HepG2 (cell line): ENCODE results near the gene NUAK2. TPM values are rescaled to one million over a fixed set of nuclear protein-coding genes. Genes with fewer than 3 reads are reported as not detected.

Experiments
- ATAC-seq: fragments of 200-7000 bp; cut with Tn5 transposase; 3 replicates; pipeline ENCODE4 v1.9.1; 2020; ENCODE audit warnings: mild to moderate bottlenecking, moderate library complexity
- BruUV-seq: library from RNA; stranded (reverse); fragments of 400-500 nt; replicated peaks from 2 replicates; lab custom pipeline; 2021; lab: Mats Ljungman, UMichigan
- CTCF ChIA-PET: fragments of 300-600 bp; formaldehyde crosslinking; extraction: SDS; loops from one replicate; lab custom pipeline; 2021; ENCODE audit warnings: low total read pairs, inconsistent platforms, low intra/inter-chr PET ratio; lab: Yijun Ruan, JAX
- POLR2A ChIA-PET: fragments of 350-600 bp; sonication (Branson Sonifier 250); formaldehyde crosslinking; loops from one replicate; lab custom pipeline; 2020; ENCODE audit warnings: antibody characterized with exemption, inconsistent platforms; lab: Yijun Ruan, JAX
- DNase-seq: peaks from one replicate; pipeline ENCODE4 v3.0.0-alpha.2; 2015; ENCODE audit warnings: low spot score
- FAIRE-seq: peaks from 3 replicates; lab custom pipeline; 2011; peaks lifted over from hg19 to GRCh38; lab: Jason Lieb, UNC
- H2AFZ ChIP-seq: one replicate; pipeline ENCODE4 v1.6.1; 2011; ENCODE audit warnings: low read length, inconsistent platforms
- H3K27ac ChIP-seq: fragments of 300-600 bp; 3 replicates; pipeline ENCODE4 v1.8.0; 2011; ENCODE audit warnings: mixed run types, mild to moderate bottlenecking, mixed read lengths, low read length, inconsistent platforms; ENCODE audit not compliant: insufficient read depth; ENCODE audit errors: extremely low read length
- H3K27me3 ChIP-seq, 2 experiments: fragments of 200-600 bp in 1 of 2; 2 replicates in 1 of 2; 3 replicates in 1 of 2; pipeline versions ENCODE4 v1.6.0 to v1.8.0; 2011; ENCODE audit warnings: low read length in 2 of 2, mild to moderate bottlenecking in 2 of 2, moderate library complexity in 2 of 2, inconsistent platforms in 1 of 2; ENCODE audit not compliant: insufficient read depth in 2 of 2, control insufficient read depth in 1 of 2
- H3K36me3 ChIP-seq, 2 experiments: fragments of 200-600 bp in 1 of 2; replicated peaks in 1 of 2; 2 replicates in 1 of 2; 3 replicates in 1 of 2; pipeline versions ENCODE4 v1.5.1 to v1.8.0; 2011; ENCODE audit warnings: low read length in 2 of 2, inconsistent platforms in 1 of 2; ENCODE audit not compliant: insufficient read depth in 2 of 2, control insufficient read depth in 1 of 2
- H3K4me1 ChIP-seq: 2 replicates; pipeline ENCODE4 v1.5.1; 2012; ENCODE audit warnings: low read length, inconsistent platforms; ENCODE audit not compliant: insufficient read depth
- H3K4me2 ChIP-seq: 2 replicates; pipeline ENCODE4 v1.6.0; 2011; ENCODE audit warnings: low read depth, low read length, inconsistent platforms
- H3K4me3 ChIP-seq, 3 experiments: fragments of 200-600 bp in 1 of 3; sonication (generic), shearing (Covaris generic) in 1 of 3; replicated peaks in 1 of 3; 2 replicates each; pipeline ENCODE4 v1.5.1; 2011 to 2016; ENCODE audit warnings: low read length in 3 of 3, inconsistent platforms in 2 of 3, low read depth in 2 of 3, mild to moderate bottlenecking in 2 of 3, control low read depth in 1 of 3, mixed read lengths in 1 of 3; ENCODE audit not compliant: insufficient read depth in 1 of 3
- H3K79me2 ChIP-seq: one replicate; pipeline ENCODE4 v1.6.1; 2011; ENCODE audit warnings: low read length, inconsistent platforms; ENCODE audit not compliant: insufficient read depth
- H3K9ac ChIP-seq: 2 replicates; pipeline ENCODE4 v1.6.0; 2011; ENCODE audit warnings: mild to moderate bottlenecking, low read depth, low read length, inconsistent platforms; ENCODE audit not compliant: insufficient read depth
- H3K9me3 ChIP-seq: 2 replicates; pipeline ENCODE4 v1.5.1; 2012; ENCODE audit warnings: mild to moderate bottlenecking, low read length
- H4K20me1 ChIP-seq: 2 replicates; pipeline ENCODE4 v1.6.0; 2011; ENCODE audit warnings: inconsistent platforms, mild to moderate bottlenecking, low read length, moderate library complexity; ENCODE audit not compliant: insufficient read depth
- CTCF ChIP-seq: sonication (generic); formaldehyde crosslinking; IDR thresholded peaks from 2 replicates; pipeline ENCODE4 v1.5.0; 2020; ENCODE audit warnings: mild to moderate bottlenecking, missing genetic modification reagents, moderate library complexity
- FOXK1 ChIP-seq: sonication (generic); formaldehyde crosslinking; IDR thresholded peaks from 2 replicates; pipeline ENCODE4 v1.4.0; 2020; ENCODE audit warnings: low read depth, missing genetic modification reagents, borderline replicate concordance
- LBX2 ChIP-seq: sonication (generic); formaldehyde crosslinking; IDR thresholded peaks from 2 replicates; pipeline ENCODE4 v1.5.0; 2020; ENCODE audit warnings: missing genetic modification reagents, mild to moderate bottlenecking, borderline replicate concordance
- NFYC ChIP-seq: IDR thresholded peaks from 2 replicates; pipeline ENCODE4 v1.6.1; 2016; ENCODE audit warnings: missing genetic modification reagents, missing compliant biosample characterization
- RAD21 ChIP-seq: fragments of 450-650 bp; formaldehyde crosslinking; IDR thresholded peaks from 2 replicates; pipeline ENCODE4 v1.5.0; 2020; ENCODE audit warnings: mild to moderate bottlenecking
- SMC3 ChIP-seq: IDR thresholded peaks from 2 replicates; pipeline ENCODE4 v1.6.1; 2011; ENCODE audit warnings: low read length, improper control_type of control experiment
- STAG1 ChIP-seq: sonication (generic); formaldehyde crosslinking; IDR thresholded peaks from 2 replicates; pipeline ENCODE4 v1.4.0; 2020; ENCODE audit warnings: missing genetic modification reagents
- WGBS: methylation state at CpG from one replicate; pipeline ENCODE4 v1.1.6; 2017; ENCODE audit warnings: low lambda C conversion rate; 5-methylcytosine and 5-hydroxymethylcytosine counted together
- in situ Hi-C: cut with HindIII; loops from 2 replicates; pipeline ENCODE4 v1.10.0; 2017; ENCODE audit warnings: low pct_unique_long_range_greater_than_20kb; ENCODE audit not compliant: extremely low pct_ligation_motif_present
- intact Hi-C: fragments of 100-400 bp; cut with micrococcal nuclease; formaldehyde crosslinking; loops from one replicate; pipeline ENCODE4 v1.10.0; 2022; ENCODE audit not compliant: unreplicated experiment
- polyA plus RNA-seq, 8 experiments: library from polyadenylated mRNA; depleted of rRNA in 3 of 8; stranded (reverse) in 7 of 8; unstranded in 1 of 8; fragments of >200 nt; fragmentation: Illumina TruSeq in 4 of 8; extraction: Trizol in 4 of 8; gene quantifications; 2 replicates each; pipeline versions ENCODE4 v1.2.1 to v1.2.3, GENCODE V29; 2011 to 2016; ENCODE audit warnings: low read depth in 4 of 8, missing spikeins in 1 of 8, mixed read lengths in 1 of 8; ENCODE audit not compliant: insufficient read depth in 1 of 8
- total RNA-seq, 5 experiments: library from RNA; depleted of rRNA; stranded (reverse); fragments of >200 nt; fragmentation: Illumina TruSeq; extraction: Trizol; gene quantifications; 2 replicates each; pipeline ENCODE4 v1.2.3, GENCODE V29; 2016; ENCODE audit warnings: low read depth in 1 of 5

Gene NUAK2
- total and polyA plus RNA-seq, 2 of the 13 experiments (the other 11 are each of a cell fraction or from before 2014, with no cell fraction given), result 0.75 to 1.1 TPM

- TF ChIP-seq NFYC (CRISPR knock-in tag), result no peak
- TF ChIP-seq CTCF, result peak; percentile 68
- TF ChIP-seq LBX2, result no peak
- TF ChIP-seq SMC3, result peak; percentile 59; the same call in 1 of the 2 replicates
- 0 out of 2 replicates have a peak, but pooled peaks have one; percentile 9 for TF ChIP-seq RAD21 (CRISPR knock-in tag)
- TF ChIP-seq STAG1 (CRISPR knock-in tag), result peak; percentile 50
- TF ChIP-seq FOXK1, result peak; percentile 28; the same call in 1 of the 2 replicates
- BruUV-seq, result no TSS peak
- in situ Hi-C loops (no loop called here), intact Hi-C loops (loop anchor here (1.0 kb wide), 1 partner anchor 131 kb away; no protein-coding TSS in a partner anchor)
- Histone ChIP-seq H3K36me3 (no peaks in the 10 kb centered on the region), H3K27me3 (peaks cover 7 to 43% of the 10 kb centered on the region in 2 experiments; a peak in 4 of 5 replicates), H3K9me3 (no peaks in the 10 kb centered on the region), H4K20me1 (no peaks in the 10 kb centered on the region), H3K4me3 (no peak overlapping the region), H3K4me1 (no peaks in the 10 kb centered on the region), H3K4me2 (no peak overlapping the region), H3K27ac (no peak overlapping the region), H2AFZ (no peak overlapping the region), H3K9ac (no peak overlapping the region), H3K79me2 (no peaks in the 10 kb centered on the region)
- ATAC-seq (peak; percentile 41; the same call in 1 of the 3 replicates), FAIRE-seq (peak; percentile 15), DNase-seq (peak; percentile 29)
- CTCF ChIA-PET, result interaction anchor here (1.2 to 1.6 kb wide), 2 partner anchors 19 to 131 kb away, joined by 5 to 24 read pairs; no protein-coding TSS in a partner anchor
- WGBS, result 24% methylated on average over 5 of the region's 5 CpGs
- POLR2A ChIA-PET, result interaction anchor here (0.8 kb wide), 1 partner anchor 131 kb away, joined by 4 read pairs; no protein-coding TSS in a partner anchor
Observed at GRCh38 chr1:205354259-205355074, 32.9 kb upstream of the NUAK2 start.
